Measurements from ENCODE around the gene NPAS2.

The NPAS2 gene

DNA sequence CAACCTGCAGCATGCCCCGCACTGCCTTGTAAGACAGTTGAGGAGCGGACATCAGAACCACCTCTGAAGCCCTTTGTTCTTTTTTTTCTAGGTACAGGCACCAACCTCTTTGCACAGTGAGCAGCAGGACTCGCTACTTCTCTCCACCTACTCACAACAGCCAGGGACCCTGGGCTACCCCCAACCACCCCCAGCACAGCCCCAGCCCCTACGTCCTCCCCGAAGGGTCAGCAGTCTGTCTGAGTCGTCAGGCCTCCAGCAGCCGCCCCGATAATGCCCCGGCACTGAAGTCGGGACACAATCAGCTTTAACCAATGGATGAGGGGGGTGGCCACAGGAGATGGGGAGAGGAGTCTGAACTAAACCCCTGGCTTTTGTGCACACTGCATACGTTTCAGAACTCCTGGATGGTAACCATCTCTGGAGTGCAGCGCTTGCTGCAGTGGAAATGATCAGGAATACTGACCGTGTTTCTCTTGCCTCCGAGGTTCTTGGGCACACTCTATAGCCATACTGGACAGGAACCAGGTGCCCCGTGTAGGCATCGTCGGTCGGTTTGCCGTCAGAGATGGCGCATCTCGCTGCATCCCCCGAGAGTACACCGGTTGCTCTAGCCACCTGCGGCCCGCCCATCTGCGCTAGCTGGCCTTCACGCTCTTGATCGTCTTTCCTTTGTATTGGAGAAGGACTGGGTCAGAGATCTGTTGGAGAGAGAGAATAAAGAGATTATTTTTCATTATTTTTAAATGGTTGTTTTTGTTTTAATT is 175.6 kb downstream of the NPAS2 start:
- DNase-seq, result no peak

GRCh38 chr2:100997509-100998234 is 177.7 kb downstream of the NPAS2 start:
- DNase-seq, result no peak

- DNase-seq, result no peak
These were observed 178.3 kb downstream of the NPAS2 start for GRCh38 chr2:100998235-100998573.

DNA sequence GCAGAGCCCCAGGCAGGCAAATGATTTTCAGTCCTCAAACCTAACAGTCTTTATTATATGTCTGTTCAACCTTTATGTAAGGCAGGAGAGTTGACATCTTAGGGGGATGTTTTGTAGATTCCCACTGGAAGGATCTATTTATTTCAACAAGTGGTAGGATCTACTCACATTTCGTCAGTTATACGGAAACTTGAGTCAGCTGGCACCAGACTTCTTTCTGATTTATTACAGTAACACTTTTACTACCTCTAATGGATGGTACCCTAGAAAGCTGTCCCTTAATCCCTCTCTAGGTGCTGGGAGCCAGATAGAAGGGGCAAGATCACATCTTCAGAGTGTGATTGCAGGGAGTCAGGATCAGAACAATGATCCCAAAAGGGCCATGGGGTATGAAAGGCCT is 180.1 kb downstream of the NPAS2 start:
- no peak for DNase-seq

DNA sequence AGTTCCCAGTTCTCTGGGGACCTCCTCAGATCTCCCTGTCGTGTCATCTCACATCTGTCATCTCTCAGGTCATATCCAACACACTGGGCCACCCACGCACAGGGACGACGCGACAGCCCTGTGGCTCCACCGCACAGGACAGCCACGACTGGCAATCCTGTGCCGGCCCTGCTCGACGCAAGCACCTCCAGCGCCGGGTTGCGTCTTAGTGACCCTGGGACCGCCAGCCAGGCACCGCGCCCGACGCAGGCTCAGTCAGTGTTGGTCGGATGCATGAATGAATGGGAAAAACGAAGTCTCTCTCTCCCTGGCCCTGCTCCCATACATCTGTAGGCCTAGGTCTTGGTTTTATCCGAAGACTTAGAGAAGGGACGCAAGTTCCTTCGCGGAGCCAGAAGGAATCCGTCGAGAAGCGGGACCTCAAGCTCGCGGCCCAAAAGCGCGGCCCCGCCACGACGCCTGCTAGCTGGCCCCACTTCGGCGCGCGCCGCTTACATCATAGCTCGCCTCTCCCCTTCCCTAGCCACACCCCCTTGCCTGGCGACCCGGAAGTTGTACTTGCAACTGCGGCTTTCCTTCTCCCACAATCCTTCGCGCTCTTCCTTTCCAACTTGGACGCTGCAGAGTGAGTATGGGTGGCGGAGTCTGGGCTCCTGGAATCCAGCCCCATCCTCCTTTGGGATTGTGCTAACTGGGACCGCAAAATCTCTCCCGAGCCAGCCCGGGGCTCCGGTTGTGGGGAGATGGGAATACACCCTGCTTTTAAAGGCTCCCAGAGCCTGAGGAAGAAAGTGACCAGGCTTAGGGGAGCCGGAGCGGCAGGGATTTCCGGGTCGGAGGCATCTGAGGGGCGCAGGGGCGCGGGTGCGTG is 182.0 kb downstream of the NPAS2 start, which contains the start of gene RPL31:
TSS of gene RPL31 (plus strand) at position 599 of the 871 bp plus-strand sequence. CDS start 413 bp downstream, outside the sequence.
- DNase-seq, result peak; percentile 98

GRCh38 chr2:101002562-101003277 is 182.8 kb downstream of the NPAS2 start:
- no peak for DNase-seq

GRCh38 chr2:101003278-101003775 is 183.4 kb downstream of the NPAS2 start:
- DNase-seq, result no peak

GRCh38 chr2:101004620-101005325 is 184.8 kb downstream of the NPAS2 start:
- DNase-seq, result no peak

GRCh38 chr2:101006065-101006715 is 186.3 kb downstream of the NPAS2 start:
- DNase-seq, result no peak

DNA sequence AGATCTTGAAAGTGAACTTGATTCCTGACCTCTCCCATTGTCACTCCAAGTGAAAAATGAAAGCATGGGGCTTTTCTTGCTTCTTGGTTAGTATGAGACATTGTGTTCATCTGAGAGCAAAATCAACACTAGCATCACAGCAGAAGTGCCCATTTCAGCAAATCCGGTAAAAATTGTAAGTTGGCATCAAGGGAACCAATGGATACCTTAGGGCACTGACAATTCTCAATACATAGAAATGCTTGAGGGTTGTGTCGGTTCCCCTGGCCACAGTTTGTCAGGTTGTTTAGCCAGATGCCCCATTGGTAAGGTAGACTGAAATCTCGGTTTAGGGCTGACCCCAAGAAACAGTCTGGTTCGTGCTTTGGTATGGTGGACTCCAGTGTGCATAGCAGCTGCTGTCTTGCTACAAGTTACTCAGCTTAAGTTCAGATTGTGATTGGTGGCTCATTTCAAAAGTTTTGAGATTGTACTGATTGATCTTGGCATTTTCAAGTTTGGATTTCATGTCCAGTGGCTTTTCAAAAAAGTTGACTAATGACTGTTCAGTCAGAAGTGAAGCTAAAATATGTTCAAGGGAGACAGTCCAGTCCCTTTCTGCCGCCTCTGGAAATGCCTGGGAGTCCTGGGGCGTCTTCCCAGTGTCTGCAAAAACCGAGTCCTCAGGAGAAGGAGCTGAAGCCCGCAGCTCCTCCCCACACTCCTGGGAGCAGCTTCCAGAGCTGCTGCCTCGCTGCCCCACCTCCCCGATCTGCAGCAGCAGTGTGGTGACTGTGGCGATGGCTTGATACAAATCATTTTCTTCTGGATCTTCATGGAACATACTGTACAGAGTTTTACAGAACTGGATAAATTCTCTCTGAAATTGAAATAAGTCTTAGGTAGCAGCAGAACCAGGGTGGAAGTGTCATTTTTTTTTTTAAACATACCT is 187.7 kb downstream of the NPAS2 start:
- DNase-seq, result peak; percentile 19

- peak; percentile 20 for DNase-seq
These were observed 191.2 kb downstream of the NPAS2 start for GRCh38 chr2:101011152-101011551.

GRCh38 chr2:101012054-101012705 is 192.2 kb downstream of the NPAS2 start:
- no peak for DNase-seq

GRCh38 chr2:101012706-101013181 is 192.8 kb downstream of the NPAS2 start:
- DNase-seq, result peak; percentile 44

DNA sequence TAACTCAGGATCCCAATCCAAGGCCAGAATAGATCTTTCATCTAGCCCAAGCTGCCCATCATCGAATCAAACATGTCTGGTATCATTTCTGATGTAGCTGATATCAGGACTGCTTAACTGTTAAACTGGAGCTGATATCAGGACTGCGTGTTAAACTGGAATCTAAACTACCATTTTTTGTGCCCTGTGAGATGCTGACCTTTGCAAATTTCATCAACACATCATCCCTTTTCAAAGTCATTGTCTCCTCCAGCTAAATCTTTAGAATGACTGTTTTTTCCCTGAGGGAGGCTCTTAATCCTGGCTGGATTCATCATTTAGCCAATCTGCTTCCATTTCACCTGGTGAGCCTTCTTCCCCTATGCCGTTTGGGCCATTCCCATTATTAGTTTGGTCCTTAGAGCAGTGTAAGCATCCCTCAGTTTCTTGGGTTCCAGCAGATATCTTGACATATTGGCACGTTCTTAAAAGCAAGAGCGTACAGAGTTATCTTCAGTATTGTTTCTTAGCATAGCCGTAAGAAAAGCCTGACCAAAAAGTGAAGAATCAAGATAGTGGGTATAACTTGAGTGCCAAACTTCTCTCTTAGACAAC is 194.4 kb downstream of the NPAS2 start:
- DNase-seq, result no peak

DNA sequence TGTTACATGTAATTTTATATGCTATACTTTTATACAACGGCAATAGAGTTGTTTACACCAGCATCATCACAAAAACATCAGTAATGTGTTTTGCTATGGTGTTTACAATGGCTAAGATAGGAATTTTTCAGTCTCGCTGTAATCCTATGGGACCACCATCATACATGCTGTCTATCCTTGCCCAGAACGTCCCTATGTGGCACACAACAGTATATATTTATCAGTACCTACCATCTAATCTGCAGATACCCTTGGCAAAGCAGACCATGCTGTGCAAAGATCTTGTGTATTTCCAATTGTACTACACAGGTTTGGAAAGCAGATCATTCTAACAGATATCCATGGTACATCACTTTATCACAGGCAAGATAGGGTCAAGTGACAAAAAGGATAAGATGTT is 197.4 kb downstream of the NPAS2 start:
- DNase-seq, result no peak

- no peak for DNase-seq
These were observed 199.0 kb downstream of the NPAS2 start for GRCh38 chr2:101018934-101019333.

DNA sequence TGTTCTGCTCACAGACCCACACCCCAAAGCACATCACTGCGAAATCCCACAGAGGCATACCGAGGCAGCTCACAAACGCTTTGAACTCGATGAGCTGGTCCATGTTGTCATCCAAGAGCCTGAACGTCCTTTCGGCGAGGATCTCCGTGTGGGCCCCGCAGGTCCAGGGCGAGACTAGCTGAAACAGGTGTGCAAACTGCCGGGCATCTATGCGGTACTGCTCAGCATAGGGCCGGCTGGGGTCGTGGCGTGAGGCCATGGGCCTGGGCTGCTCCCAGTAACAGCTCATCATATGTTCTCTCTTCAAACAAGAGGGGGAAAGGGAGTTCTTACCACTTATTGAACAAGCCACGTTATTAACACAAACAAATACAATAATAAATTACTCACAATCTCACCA is 202.3 kb downstream of the NPAS2 start:
- no peak for DNase-seq

- DNase-seq, result no peak
These were observed 203.6 kb downstream of the NPAS2 start for GRCh38 chr2:101023327-101024107.
